B cell (primary cell): Measurements from ENCODE around the gene ZC3HAV1. TPM values are rescaled to one million over a fixed set of nuclear protein-coding genes. Genes with fewer than 3 reads are reported as not detected.

Experiments used
- ATAC-seq: fragments of 200-7000 bp; cut with Tn5 transposase; one replicate; pipeline ENCODE4 v1.10.0; 2021; ENCODE audit warnings: low read depth, mild to moderate bottlenecking, moderate number of reproducible peaks, moderate library complexity
- CTCF ChIA-PET: fragments of 350-600 bp; sonication (Branson Sonifier 250); formaldehyde crosslinking; loops from one replicate; lab custom pipeline; 2021; ENCODE audit warnings: antibody characterized with exemption, inconsistent platforms; lab: Charles Lee
- POLR2A ChIA-PET: fragments of 350-600 bp; sonication (Branson Sonifier 250); formaldehyde crosslinking; loops from one replicate; lab custom pipeline; 2021; ENCODE audit warnings: antibody characterized with exemption; lab: Charles Lee
- DNase-seq: peaks from one replicate; pipeline ENCODE4 v3.0.0; 2013
- H2AFZ ChIP-seq: 2 replicates; pipeline ENCODE4 v1.6.1; 2012; ENCODE audit warnings: mild to moderate bottlenecking, low read depth, low read length; ENCODE audit not compliant: insufficient read depth, poor library complexity, severe bottlenecking
- H3K27ac ChIP-seq, 2 donors: 1 replicate in 1 of 2; 2 replicates in 1 of 2; pipeline ENCODE4 v1.5.1; 2012 to 2013; ENCODE audit warnings: low read length in 2 of 2, mild to moderate bottlenecking in 2 of 2, moderate library complexity in 1 of 2
- H3K27me3 ChIP-seq, 4 experiments: fragments of 200-600 bp in 1 of 4; sonication (generic) in 1 of 4; replicated peaks in 1 of 4; 1 replicate in 2 of 4; 2 replicates in 2 of 4; pipeline versions ENCODE4 v1.6.1 to v1.7.0; 2013 to 2016; ENCODE audit warnings: low read length in 3 of 4, mild to moderate bottlenecking in 2 of 4, mixed read lengths in 1 of 4, moderate library complexity in 1 of 4; ENCODE audit not compliant: insufficient read depth in 4 of 4, control insufficient read depth in 3 of 4; ENCODE audit errors: control extremely low read depth in 1 of 4
- H3K36me3 ChIP-seq, 2 experiments: replicated peaks in 1 of 2; 1 replicate in 1 of 2; 2 replicates in 1 of 2; pipeline versions ENCODE4 v1.6.1 to v1.7.1; 2013; ENCODE audit warnings: low read length in 1 of 2; ENCODE audit not compliant: insufficient read depth in 2 of 2, control insufficient read depth in 1 of 2; ENCODE audit errors: control extremely low read depth in 1 of 2, extremely low read depth in 1 of 2
- H3K4me1 ChIP-seq, 2 donors: fragments of 200-600 bp in 1 of 2; sonication (generic) in 1 of 2; 1 replicate in 1 of 2; 2 replicates in 1 of 2; pipeline versions ENCODE4 v1.5.1 to v1.6.1; 2013 to 2017; ENCODE audit warnings: low read length in 2 of 2; ENCODE audit not compliant: control insufficient read depth in 2 of 2, insufficient read depth in 2 of 2
- H3K4me2 ChIP-seq: replicated peaks from 2 replicates; pipeline ENCODE3; 2012; ENCODE audit warnings: mild to moderate bottlenecking, low read depth, low read length; ENCODE audit not compliant: poor library complexity, severe bottlenecking
- H3K4me3 ChIP-seq, 5 experiments: fragments of 200-600 bp in 1 of 5; sonication (generic) in 1 of 5; 1 replicate in 3 of 5; 2 replicates in 2 of 5; pipeline versions ENCODE4 v1.5.1 to v1.7.0; 2011 to 2016; ENCODE audit warnings: low read length in 4 of 5, mild to moderate bottlenecking in 4 of 5, low read depth in 2 of 5, control low read depth in 1 of 5, moderate library complexity in 1 of 5; ENCODE audit not compliant: insufficient read depth in 1 of 5; ENCODE audit errors: control extremely low read depth in 1 of 5, extremely low read depth in 1 of 5
- H3K79me2 ChIP-seq: fragments of 200-600 bp; sonication (generic); one replicate; pipeline ENCODE4 v1.6.0; 2016; ENCODE audit warnings: low read length; ENCODE audit not compliant: control insufficient read depth, insufficient read depth
- H3K9ac ChIP-seq: fragments of 200-600 bp; sonication (generic); 2 replicates; pipeline ENCODE4 v1.6.1; 2017; ENCODE audit warnings: mild to moderate bottlenecking, low read length, moderate library complexity
- H3K9me3 ChIP-seq, 3 donors: one replicate each; pipeline versions ENCODE4 v1.6.1 to v1.7.1; 2013; ENCODE audit warnings: low read length in 2 of 3; ENCODE audit not compliant: control insufficient read depth in 2 of 3, insufficient read depth in 1 of 3; ENCODE audit errors: control extremely low read depth in 1 of 3
- H4K20me1 ChIP-seq: 2 replicates; pipeline ENCODE4 v1.6.0; 2012; ENCODE audit warnings: mild to moderate bottlenecking, low read length; ENCODE audit not compliant: insufficient read depth, control insufficient read depth, poor library complexity, severe bottlenecking
- H3K27ac Mint-ChIP-seq: one replicate; pipeline ENCODE4 v1.8.0; 2021; ENCODE audit warnings: mixed read lengths
- H3K27me3 Mint-ChIP-seq: one replicate; pipeline ENCODE4 v1.8.0; 2021; ENCODE audit warnings: mixed read lengths
- H3K4me1 Mint-ChIP-seq: one replicate; pipeline ENCODE4 v1.8.0; 2021; ENCODE audit warnings: mixed read lengths
- H3K4me3 Mint-ChIP-seq: one replicate; pipeline ENCODE4 v1.8.0; 2021; ENCODE audit warnings: mixed read lengths
- H3K9me3 Mint-ChIP-seq: one replicate; pipeline ENCODE4 v1.8.0; 2022; ENCODE audit warnings: mixed read lengths; ENCODE audit not compliant: insufficient read depth
- EZH2 ChIP-seq: IDR thresholded peaks from 2 replicates; pipeline ENCODE4 v1.6.1; 2012; ENCODE audit warnings: borderline replicate concordance, low read depth, mild to moderate bottlenecking, moderate library complexity, low read length; ENCODE audit not compliant: insufficient read depth, poor library complexity, severe bottlenecking
- WGBS: methylation state at CpG from one replicate; pipeline ENCODE4 v1.1.5; 2013; ENCODE audit warnings: missing lambda C conversion rate; ENCODE audit not compliant: insufficient coverage; 5-methylcytosine and 5-hydroxymethylcytosine counted together
- intact Hi-C: fragments of 100-400 bp; cut with micrococcal nuclease; formaldehyde crosslinking; loops from one replicate; pipeline ENCODE4 v1.10.0; 2022
- polyA plus RNA-seq: library from polyadenylated mRNA; depleted of rRNA; stranded (reverse); fragments of >200 nt; gene quantifications from 2 replicates; pipeline ENCODE4 v1.2.3, GENCODE V29; 2012
- total RNA-seq, 2 donors: library from RNA; stranded (reverse); fragments of 120-200 nt in 1 of 2; gene quantifications; 1 replicate in 1 of 2; 2 replicates in 1 of 2; pipeline versions ENCODE4 v1.2.3 to v1.2.4, GENCODE V29; 2013 to 2022
- TF ChIP-seq, protein P1 (sequence below): fragments of 200-600 bp; IDR thresholded peaks from one replicate; pipeline ENCODE4 v1.8.0; 2022; ENCODE audit warnings: antibody characterized with exemption, mild to moderate bottlenecking

ZC3HAV1 gene
- total and polyA plus RNA-seq, 2 donors (not counting 1 experiment from before 2014, with no cell fraction given), result 45.9 to 101 TPM

DNA sequence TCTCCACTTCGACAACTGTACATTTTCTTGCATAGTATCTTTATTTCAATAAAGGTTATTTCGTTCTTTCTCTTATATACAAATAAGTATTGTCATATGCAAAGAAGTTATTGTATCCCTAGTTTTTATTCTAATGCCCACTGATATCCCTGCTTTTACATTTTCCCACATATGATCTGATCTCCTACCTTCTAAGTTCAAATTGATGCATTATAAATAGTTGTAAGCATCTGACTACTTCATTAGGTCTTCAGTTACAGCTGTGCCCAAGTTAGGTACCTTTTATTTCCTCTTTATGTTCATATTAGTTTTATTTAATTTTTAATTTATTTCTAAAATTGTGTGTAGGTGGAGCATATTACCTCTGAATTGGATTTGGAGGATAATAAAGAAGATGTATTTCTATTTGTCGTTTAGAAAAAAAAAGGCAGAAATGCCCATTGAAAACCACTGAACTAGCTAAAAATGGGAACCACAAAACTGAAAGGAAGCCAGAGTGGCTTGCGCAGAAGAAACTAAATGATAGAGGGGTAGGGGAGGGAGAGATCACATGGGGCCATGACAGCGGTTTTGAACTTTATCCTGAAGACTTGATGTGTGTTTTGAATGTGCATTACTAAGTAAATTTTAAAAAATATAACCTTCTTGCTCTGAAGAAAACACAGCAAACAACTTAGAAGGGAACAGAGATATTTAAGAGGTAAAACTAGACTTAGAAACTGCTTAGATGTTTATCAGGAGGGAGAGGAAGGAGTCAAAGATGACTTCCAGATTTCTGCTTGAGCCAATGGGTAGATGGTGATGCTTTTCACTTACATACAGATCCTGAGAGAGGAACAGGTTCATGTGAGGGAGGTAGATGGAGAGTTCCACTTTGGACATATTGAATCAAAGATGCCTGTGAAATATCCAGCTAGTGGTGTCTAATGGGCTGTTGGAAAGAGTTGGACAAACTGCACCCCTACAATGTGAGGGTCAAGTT, 64.4 kb downstream of the ZC3HAV1 start:
- peaks cover 38% of the 10 kb centered on the region for H3K4me1 Mint-ChIP-seq
- H3K4me3 ChIP-seq, result no peak overlapping the region
- ATAC-seq (peak; percentile 59), DNase-seq (peak; percentile 50)
- H3K9me3 Mint-ChIP-seq, result no peaks in the 10 kb centered on the region
- no peak for TF ChIP-seq EZH2
- TF ChIP-seq, protein P1, sequence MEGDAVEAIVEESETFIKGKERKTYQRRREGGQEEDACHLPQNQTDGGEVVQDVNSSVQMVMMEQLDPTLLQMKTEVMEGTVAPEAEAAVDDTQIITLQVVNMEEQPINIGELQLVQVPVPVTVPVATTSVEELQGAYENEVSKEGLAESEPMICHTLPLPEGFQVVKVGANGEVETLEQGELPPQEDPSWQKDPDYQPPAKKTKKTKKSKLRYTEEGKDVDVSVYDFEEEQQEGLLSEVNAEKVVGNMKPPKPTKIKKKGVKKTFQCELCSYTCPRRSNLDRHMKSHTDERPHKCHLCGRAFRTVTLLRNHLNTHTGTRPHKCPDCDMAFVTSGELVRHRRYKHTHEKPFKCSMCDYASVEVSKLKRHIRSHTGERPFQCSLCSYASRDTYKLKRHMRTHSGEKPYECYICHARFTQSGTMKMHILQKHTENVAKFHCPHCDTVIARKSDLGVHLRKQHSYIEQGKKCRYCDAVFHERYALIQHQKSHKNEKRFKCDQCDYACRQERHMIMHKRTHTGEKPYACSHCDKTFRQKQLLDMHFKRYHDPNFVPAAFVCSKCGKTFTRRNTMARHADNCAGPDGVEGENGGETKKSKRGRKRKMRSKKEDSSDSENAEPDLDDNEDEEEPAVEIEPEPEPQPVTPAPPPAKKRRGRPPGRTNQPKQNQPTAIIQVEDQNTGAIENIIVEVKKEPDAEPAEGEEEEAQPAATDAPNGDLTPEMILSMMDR, result no peak
- peaks cover 11% of the 10 kb centered on the region for H4K20me1 ChIP-seq
- ChIA-PET CTCF (interaction anchor here (1.2 to 1.7 kb wide), 3 partner anchors 28 to 83 kb away, joined by 3 to 6 read pairs (median 5); no protein-coding TSS in a partner anchor), POLR2A (no interaction called here)
- WGBS, result 0% methylated on average over 1 of the region's 5 CpGs
- H3K27me3 Mint-ChIP-seq, result no peaks in the 10 kb centered on the region
- H3K4me1 ChIP-seq, result peaks cover 23 to 33% of the 10 kb centered on the region in 2 donors
- peak overlapping the region; percentile 29 for H3K4me3 Mint-ChIP-seq
- H3K9ac ChIP-seq, result no peak overlapping the region
- H3K27ac ChIP-seq, result peak overlapping the region; percentile 19 to 70
- H3K36me3 ChIP-seq, result peaks cover 19 to 32% of the 10 kb centered on the region in 2 experiments
- H3K27ac Mint-ChIP-seq, result peak overlapping the region; percentile 76
- H3K9me3 ChIP-seq, result no peaks in the 10 kb centered on the region
- intact Hi-C loops, result loop anchor here (5.0 kb wide), 1 partner anchor 52 kb away; no protein-coding TSS in a partner anchor
- no peak overlapping the region for H2AFZ ChIP-seq
- peak overlapping the region; percentile 29 for H3K4me2 ChIP-seq
- H3K27me3 ChIP-seq, result no peaks in the 10 kb centered on the region
- H3K79me2 ChIP-seq, result no peaks in the 10 kb centered on the region
